ENCODE data around the gene FSTL5.

DNA sequence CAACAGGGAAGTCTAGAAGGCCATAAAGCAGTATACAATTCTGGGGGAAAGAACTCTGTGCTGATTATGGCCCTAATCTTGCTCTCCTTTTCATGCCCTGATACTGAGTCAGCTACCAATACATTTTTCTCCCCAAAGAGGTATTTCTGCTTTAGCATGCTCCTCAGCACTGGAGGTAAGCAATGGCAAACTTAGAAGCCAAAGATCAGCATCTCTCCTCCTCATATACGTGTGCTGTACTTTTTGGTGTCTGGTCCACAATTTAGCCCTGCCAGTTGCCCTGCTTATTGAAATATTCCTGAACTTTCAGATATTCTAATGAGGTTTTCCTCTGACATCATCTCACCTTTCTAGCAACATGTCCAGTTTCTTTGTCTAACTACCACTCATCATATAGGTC lies 226.2 kb downstream of the FSTL5 start:
- TF ChIP-seq POLR2A (IDR thresholded peaks at IDR 0.05; ENCODE audit: low read length) (no peak), GATA1 (IDR thresholded peaks at IDR 0.05; ENCODE audit: low read depth, low read length) (no peak)

Measured in erythroblast (primary cell).